Cardiac septum (tissue), 1 donor: Measurements from ENCODE around the gene DLGAP1. TPM values are rescaled to one million over a fixed set of nuclear protein-coding genes. Genes with fewer than 3 reads are reported as not detected.
A peak's percentile ranks its signal among the peaks of the same experiment; 100 is the strongest.

Source experiments
- DNase-seq: peaks from one replicate; pipeline ENCODE4 v3.0.0-alpha.2; 2020; ENCODE audit warnings: low spot score
- intact Hi-C: fragments of 100-400 bp; cut with DNase I; formaldehyde crosslinking; loops from one replicate; pipeline ENCODE4 v1.14.0; 2022
- total RNA-seq: library from RNA; stranded (reverse); fragmentation: NEBNext Ultra II Directional; extraction: Animal tissue kit (Norgen Biotek cat#: 25700); gene quantifications from one replicate; pipeline ENCODE4 v1.2.1, GENCODE V29; 2021
- donor health status: DM: no; HTN: no; CAD: no.

The DLGAP1 gene
- total RNA-seq, 1 donor from 2014 or later = 6.5 TPM

GRCh38 chr18:3979024-3979423 lies 476.1 kb downstream of the DLGAP1 start:
- intact Hi-C loops = no loop called here
- no peak for DNase-seq

DNA sequence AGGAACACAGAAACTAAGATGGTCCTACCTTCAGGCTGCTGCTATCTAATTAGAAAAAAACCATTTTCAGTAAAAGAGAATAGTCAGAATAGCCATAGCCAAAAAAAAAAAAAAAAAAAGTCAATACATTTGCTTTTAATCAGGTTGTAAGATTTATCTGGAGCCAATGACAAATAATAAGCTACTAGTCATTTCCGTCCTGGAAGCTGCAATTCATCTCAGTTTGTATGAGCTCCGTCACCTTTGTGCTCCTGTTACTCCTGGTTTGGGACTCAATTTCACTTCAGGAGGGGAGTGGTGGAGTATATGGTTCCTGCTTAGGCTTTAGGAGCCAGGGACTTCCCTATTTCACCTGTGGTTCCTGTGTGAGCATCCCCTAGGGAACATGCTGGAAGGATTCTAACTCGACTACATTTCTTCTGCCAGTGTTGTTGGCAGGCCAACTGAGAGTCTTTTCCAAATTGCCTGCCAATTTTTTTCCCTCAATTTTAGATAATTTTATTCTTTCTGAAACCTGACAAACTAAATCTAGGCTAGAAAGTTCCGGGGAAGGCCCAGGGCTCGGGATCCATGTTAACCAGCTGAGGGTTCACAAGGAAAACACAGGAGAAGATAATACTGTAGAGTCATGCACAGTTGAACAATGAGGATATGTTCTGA lies 481.8 kb downstream of the DLGAP1 start:
- intact Hi-C loops = loop anchor here (5.0 kb wide), 1 partner anchor 101 kb away; no protein-coding TSS in a partner anchor
- no peak for DNase-seq

DNA sequence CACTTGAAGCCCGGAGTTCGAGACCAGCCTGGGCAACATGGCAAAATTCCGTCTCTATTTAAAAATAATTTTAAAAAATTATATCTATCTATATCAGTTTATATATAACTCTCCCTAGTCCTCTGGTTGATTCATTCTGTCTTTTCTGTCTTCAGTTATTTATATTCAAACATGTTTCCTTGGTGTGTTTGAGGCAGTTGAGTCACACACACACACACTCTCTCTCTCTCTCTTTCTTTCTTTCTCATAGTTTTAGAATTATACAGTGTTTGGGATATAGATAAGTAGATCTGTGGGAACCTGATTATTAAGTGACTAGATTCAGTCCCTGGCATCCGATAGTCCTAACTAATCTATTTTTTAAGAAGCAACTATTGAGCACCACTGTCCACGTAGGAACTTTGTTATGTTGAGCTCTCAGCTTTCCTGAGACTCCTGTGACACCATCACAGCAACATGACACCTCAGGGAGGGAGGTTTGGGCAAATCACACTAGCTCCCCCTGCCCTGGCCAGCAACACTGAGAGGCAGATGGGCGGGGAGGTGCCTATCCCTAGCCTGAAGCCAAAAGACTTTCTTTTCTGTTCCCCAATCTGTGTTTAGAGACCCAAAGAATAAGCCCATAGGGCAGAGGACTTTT lies 482.7 kb downstream of the DLGAP1 start:
- intact Hi-C loops = loop anchor here (5.0 kb wide), 1 partner anchor 100 kb away; no protein-coding TSS in a partner anchor
- no peak for DNase-seq

DNA sequence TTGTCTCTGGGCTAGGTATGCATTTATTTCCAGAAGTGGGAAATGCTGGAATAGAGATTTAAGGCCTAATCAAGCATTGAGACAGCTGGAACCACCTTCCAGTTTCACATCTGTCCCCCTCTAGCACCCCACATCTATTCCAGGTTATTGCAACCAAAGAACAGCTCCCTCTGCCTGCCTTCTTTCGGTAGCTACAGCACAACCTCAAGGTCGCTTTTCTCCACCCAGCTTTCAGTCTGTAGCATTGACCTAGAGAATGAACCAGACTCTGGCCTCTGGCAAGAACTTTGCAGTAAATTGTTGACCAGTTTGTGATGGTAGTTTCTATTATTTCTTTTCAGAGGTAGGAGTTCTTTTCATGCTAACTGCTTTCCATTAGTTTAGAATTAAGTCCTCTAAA lies 484.2 kb downstream of the DLGAP1 start:
- intact Hi-C loops = loop anchor here (2.0 to 5.0 kb wide), 2 partner anchors 99 to 200 kb away; no protein-coding TSS in a partner anchor
- no peak for DNase-seq

DNA sequence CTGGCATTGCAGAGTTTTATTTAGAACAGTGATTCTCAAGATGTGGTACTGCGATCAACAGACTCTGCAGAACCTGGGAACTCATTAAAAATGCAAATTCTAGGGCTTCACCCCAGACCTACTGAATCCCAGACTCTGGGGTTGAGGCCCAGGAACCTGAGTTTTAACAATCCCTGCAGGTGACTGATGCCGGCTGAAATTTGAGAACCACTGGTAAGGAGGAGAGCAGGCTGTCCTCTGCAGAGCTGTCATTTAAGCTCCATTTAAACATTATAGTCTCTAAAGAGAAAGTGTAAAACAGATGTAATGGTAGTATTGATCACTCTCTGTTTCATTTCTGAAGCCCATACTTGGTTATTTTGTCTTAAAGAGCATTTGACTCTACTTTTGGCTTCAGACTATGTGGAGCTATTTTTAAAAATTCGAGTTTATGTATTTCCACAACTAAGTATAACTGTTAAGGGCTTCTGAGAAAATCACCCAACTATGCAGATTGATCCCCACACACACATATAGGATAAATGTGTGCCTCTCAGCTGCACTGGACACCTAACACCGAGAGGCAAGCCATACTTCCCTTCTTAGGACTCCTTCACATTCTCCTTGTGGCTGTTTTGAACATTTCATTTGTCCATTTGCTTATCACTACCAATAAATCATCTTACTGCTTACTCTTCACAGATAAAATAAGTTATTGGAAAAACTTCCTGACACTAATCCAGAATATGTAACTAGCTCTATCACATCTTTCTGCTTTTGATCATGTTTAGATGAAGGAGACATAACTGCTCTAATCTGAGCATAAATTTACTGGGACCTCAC lies 487.5 kb downstream of the DLGAP1 start:
- intact Hi-C loops = loop anchor here (5.0 kb wide), 1 partner anchor 50 kb away; no protein-coding TSS in a partner anchor
- DNase-seq = no peak

- peak; percentile 83 for DNase-seq
- intact Hi-C loops = loop anchor here (5.0 kb wide), 1 partner anchor 49 kb away; no protein-coding TSS in a partner anchor
Measured at GRCh38 chr18:3966642-3967358, 488.3 kb downstream of the DLGAP1 start.

GRCh38 chr18:3966246-3966641 lies 488.9 kb downstream of the DLGAP1 start:
- intact Hi-C loops = loop anchor here (5.0 kb wide), 1 partner anchor 49 kb away; no protein-coding TSS in a partner anchor

DNA sequence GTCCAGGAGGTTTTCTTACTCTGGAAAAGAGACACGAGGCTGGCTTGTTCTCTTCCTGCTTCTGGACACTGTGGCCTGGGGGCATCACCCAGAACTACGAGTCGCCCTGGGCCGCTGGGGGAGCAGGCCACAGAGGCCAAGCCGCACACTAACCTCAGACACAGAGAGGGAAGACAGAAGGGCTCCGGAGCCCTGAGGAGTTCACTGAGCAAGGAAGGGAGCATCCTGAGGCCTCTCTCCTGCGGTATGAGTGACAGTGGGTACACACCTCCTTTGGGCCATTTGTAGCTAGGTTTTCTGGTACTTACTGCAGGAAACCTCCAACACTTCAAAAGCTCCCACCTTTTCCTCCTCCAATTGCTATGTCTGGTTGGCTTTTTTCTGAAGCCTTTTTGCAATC lies 494.1 kb downstream of the DLGAP1 start:
- no peak for DNase-seq
- intact Hi-C loops = no loop called here

More at GRCh38 chr18:3966246-3966641, 488.9 kb downstream of the DLGAP1 start:
- no peak for DNase-seq

DNA sequence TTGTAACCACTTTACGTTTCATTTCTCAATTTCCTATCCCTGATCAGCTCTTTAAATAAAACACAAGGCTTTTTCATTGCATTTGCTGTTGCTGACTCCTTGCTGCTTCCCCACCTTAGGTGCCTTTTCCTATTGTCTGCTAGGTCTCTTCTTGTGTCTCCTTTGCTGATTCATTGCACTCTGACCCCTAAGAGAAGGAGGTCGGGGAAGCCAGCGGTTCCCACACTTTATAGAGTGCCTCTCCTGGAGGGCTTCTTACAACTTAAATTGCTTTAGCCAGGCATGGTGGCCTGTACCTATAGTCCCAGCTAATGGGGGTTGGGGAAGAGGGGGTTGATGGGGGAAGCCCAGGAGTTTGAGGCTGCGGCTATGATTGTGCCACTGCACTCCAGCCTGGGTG lies 495.0 kb downstream of the DLGAP1 start:
- DNase-seq = no peak
- intact Hi-C loops = no loop called here

DNA sequence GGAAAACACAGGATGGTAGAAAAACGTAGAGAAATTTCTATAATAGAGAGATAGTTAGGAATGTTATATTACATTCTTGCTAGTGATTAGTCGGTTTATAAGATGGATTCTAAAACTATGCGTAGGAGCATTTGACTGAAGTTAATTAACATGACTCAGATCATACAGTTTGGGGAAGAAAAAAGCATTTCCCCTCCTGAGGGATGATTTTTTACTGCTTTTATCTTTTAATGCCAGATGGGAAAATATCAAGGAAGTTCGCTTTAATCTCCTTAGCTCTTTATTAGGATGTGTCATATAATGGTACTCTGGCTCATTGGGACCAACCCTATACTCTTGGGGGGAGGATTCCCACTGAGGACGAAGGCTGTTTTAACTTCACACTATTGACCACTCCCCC lies 503.1 kb downstream of the DLGAP1 start:
- DNase-seq = no peak
- intact Hi-C loops = no loop called here

DNA sequence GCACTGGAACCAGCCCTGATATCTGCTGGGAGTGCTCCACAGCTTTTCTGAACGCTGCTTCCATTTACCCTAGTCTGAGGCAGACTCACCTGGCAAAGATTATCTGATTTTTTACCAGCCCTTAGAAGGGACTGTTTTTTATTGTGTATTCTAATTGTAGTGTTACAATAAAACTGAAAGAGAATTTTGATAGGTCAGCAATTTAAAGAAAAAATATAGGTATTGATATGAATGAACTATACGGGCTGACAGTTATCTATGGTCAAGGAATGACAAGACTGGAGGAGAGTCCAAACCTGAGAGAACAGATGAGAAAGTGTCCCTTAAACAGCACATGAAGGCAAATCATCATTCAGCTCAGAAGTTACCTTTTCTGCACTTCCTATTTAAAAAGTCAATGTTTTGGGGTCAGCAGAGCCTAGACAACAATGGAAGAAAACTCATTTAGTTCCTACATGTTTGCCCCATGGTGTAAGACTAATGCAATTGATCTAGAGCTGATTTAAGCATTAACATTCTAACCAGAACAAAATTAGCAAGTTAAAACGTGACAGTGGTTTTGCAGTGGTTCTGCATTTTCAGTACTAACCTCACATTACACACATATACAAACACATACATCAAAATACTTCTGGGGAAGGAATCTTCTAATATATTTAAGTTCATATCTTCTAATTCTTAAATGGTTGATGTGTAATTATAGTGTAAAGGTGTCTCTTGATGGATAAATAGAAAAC lies 504.3 kb downstream of the DLGAP1 start:
- intact Hi-C loops = no loop called here
- DNase-seq = no peak

GRCh38 chr18:3948958-3949357 lies 506.1 kb downstream of the DLGAP1 start:
- no peak for DNase-seq
- intact Hi-C loops = loop anchor here (1.0 kb wide), 1 partner anchor 23 kb away; no protein-coding TSS in a partner anchor

DNA sequence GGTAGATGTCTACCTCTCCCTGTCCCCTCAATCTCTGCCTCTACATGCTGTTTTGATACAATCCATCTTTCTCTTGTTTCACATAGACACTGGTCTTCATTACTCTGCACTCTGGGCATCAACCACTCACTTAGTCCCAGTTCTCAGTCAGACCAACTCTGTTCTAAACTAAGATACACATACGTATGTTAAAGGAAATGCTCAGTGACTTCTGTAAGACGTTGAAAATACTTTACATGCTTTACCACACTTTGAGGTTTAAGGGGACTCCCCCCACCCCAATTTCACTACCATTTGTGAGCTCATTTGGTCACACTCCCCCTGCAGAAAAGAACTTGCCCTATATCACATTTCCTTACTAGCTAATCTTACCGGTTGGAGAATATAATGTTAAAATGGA lies 507.7 kb downstream of the DLGAP1 start:
- intact Hi-C loops = no loop called here
- no peak for DNase-seq

DNA sequence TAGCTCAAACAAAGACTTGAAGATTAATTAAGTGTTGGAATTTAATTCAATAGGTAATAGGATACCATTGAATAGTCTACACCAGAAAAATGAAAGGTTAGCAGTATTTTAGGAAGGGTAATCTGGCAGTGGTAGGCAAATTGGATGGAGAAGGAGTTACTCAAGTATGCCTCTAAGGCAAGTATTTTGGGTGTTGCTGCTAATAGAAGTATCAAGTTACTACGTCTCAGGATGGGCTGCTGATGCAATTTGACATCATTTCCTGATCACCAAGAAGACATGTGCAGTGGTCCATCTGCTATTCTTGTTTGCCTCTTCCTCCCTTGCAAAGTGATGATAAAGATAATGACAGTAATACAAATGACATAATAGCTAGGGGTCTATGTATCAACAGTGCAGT lies 519.8 kb downstream of the DLGAP1 start:
- no peak for DNase-seq
- intact Hi-C loops = no loop called here

- intact Hi-C loops = no loop called here
Measured at GRCh38 chr18:3932276-3932675, 522.8 kb downstream of the DLGAP1 start.

DNA sequence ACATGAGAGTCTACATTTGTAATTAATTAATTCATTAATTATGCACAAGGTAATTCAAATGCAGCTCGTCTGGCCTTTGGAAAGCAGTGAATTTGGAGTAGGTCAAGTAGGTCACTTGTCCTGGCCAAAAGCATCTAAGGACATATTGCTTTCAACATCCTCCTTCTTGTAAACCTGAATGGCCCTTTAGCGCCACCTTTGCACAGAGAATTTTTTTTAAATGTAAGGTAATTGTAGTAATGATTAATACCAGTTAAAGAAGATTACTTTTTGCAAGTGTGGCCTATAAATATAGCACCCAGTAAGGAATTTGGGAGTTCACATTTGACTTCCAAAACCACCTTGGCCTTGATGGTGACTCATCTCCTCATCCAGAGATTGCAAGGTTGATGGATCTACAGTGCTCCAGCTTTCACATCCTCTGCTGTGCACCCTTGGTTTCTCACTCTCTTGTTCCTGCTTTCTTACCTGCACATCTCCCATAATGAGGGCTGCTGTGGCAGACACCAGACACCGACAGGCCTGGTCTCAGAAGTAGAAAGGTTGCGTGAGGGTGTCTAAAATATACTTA lies 523.5 kb downstream of the DLGAP1 start:
- no peak for DNase-seq
- intact Hi-C loops = no loop called here

More at GRCh38 chr18:3932276-3932675, 522.8 kb downstream of the DLGAP1 start:
- DNase-seq = no peak

DNA sequence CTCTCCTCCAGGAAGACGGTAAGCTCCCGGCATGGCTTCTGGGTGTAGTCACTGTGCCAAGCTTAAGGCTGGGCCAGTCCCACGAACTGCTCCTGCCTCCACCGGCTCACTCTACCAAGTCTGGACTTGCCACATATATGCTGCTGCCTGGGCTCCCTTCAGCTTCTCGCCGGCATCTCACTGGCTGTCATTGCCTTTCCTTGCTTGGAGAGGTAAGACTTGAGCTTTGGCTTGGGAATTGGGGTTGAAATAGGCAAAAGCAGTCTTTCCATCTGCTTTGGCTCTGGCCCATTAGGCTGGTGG lies 524.1 kb downstream of the DLGAP1 start:
- DNase-seq = no peak
- intact Hi-C loops = no loop called here

GRCh38 chr18:3930126-3931012 lies 524.7 kb downstream of the DLGAP1 start:
- intact Hi-C loops = no loop called here
- DNase-seq = no peak
